HepG2 (cell line): ENCODE measurements around the gene KMT5C. TPM values are rescaled to one million over a fixed set of nuclear protein-coding genes. Genes with fewer than 3 reads are reported as not detected.

Experiments used
- FOXO1 ChIP-seq: sonication (generic); formaldehyde crosslinking; IDR thresholded peaks from 2 replicates; pipeline ENCODE4 v1.4.0; 2020; ENCODE audit warnings: missing genetic modification reagents
- HOXA3 ChIP-seq: sonication (generic); formaldehyde crosslinking; IDR thresholded peaks from 2 replicates; pipeline ENCODE4 v1.5.0; 2020; ENCODE audit warnings: missing genetic modification reagents
- KDM3A ChIP-seq: IDR thresholded peaks from 2 replicates; pipeline ENCODE4 v1.6.1; 2018; ENCODE audit warnings: low read depth, missing compliant biosample characterization
- MTA1 ChIP-seq: sonication (generic); formaldehyde crosslinking; IDR thresholded peaks from 2 replicates; pipeline ENCODE4 v1.4.0; 2020; ENCODE audit warnings: missing genetic modification reagents, mild to moderate bottlenecking, borderline replicate concordance
- MTF2 ChIP-seq: sonication (generic); formaldehyde crosslinking; IDR thresholded peaks from 2 replicates; pipeline ENCODE4 v1.5.0; 2020; ENCODE audit warnings: missing genetic modification reagents, borderline replicate concordance
- NCOA2 ChIP-seq: sonication (generic); formaldehyde crosslinking; IDR thresholded peaks from 2 replicates; pipeline ENCODE4 v1.8.0; 2022; ENCODE audit warnings: inconsistent platforms
- NFATC3 ChIP-seq: sonication (generic); formaldehyde crosslinking; IDR thresholded peaks from 2 replicates; pipeline ENCODE4 v1.5.1; 2020; ENCODE audit warnings: mild to moderate bottlenecking, missing genetic modification reagents
- POLR2AphosphoS5 ChIP-seq: IDR thresholded peaks from 2 replicates; pipeline ENCODE4 v1.6.1; 2012; ENCODE audit warnings: low read depth, low read length
- TRIM24 ChIP-seq: sonication (generic); formaldehyde crosslinking; IDR thresholded peaks from 2 replicates; pipeline ENCODE4 v1.8.0; 2022; ENCODE audit warnings: mild to moderate bottlenecking, missing genetic modification reagents
- ZC3H4 ChIP-seq: sonication (generic); formaldehyde crosslinking; IDR thresholded peaks from 2 replicates; pipeline ENCODE4 v1.4.0; 2020; ENCODE audit warnings: missing genetic modification reagents, borderline replicate concordance
- ZFX ChIP-seq: sonication (generic); formaldehyde crosslinking; IDR thresholded peaks from 2 replicates; pipeline ENCODE4 v1.4.0; 2020; ENCODE audit warnings: mild to moderate bottlenecking, low read depth, missing genetic modification reagents, moderate library complexity
- ZMAT3 ChIP-seq: sonication (generic); formaldehyde crosslinking; conservative IDR thresholded peaks from 2 replicates; pipeline ENCODE4 v1.7.0; 2021; ENCODE audit warnings: missing genetic modification reagents
- ZNF160 ChIP-seq: sonication (generic); formaldehyde crosslinking; IDR thresholded peaks from 2 replicates; pipeline ENCODE4 v1.8.0; 2022; ENCODE audit warnings: mild to moderate bottlenecking, inconsistent platforms, missing genetic modification reagents
- ZNF235 ChIP-seq: sonication (generic); formaldehyde crosslinking; IDR thresholded peaks from 2 replicates; pipeline ENCODE4 v1.8.1; 2023; ENCODE audit warnings: mild to moderate bottlenecking, missing genetic modification reagents, borderline replicate concordance
- ZNF343 ChIP-seq: sonication (generic); formaldehyde crosslinking; IDR thresholded peaks from 2 replicates; pipeline ENCODE4 v1.4.0; 2020; ENCODE audit warnings: mild to moderate bottlenecking, missing genetic modification reagents
- ZNF510 ChIP-seq: sonication (generic); formaldehyde crosslinking; IDR thresholded peaks from 2 replicates; pipeline ENCODE4 v1.4.0; 2020; ENCODE audit warnings: low read depth, mild to moderate bottlenecking, missing genetic modification reagents
- polyA plus RNA-seq, 8 experiments: library from polyadenylated mRNA; depleted of rRNA in 3 of 8; stranded (reverse) in 7 of 8; unstranded in 1 of 8; fragments of >200 nt; fragmentation: Illumina TruSeq in 4 of 8; extraction: Trizol in 4 of 8; gene quantifications; 2 replicates each; pipeline versions ENCODE4 v1.2.1 to v1.2.3, GENCODE V29; 2011 to 2016; ENCODE audit warnings: low read depth in 4 of 8, missing spikeins in 1 of 8, mixed read lengths in 1 of 8; ENCODE audit not compliant: insufficient read depth in 1 of 8
- total RNA-seq, 5 experiments: library from RNA; depleted of rRNA; stranded (reverse); fragments of >200 nt; fragmentation: Illumina TruSeq; extraction: Trizol; gene quantifications; 2 replicates each; pipeline ENCODE4 v1.2.3, GENCODE V29; 2016; ENCODE audit warnings: low read depth in 1 of 5
- TF ChIP-seq, protein P1 (sequence below): sonication (generic); formaldehyde crosslinking; IDR thresholded peaks from 2 replicates; pipeline ENCODE4 v1.8.1; 2023; ENCODE audit warnings: mild to moderate bottlenecking, missing genetic modification reagents
- TF ChIP-seq, protein P2 (sequence below): sonication (generic); formaldehyde crosslinking; IDR thresholded peaks from 2 replicates; pipeline ENCODE4 v1.4.0; 2020; ENCODE audit warnings: missing genetic modification reagents
- TF ChIP-seq, protein P3 (sequence below): sonication (generic); formaldehyde crosslinking; IDR thresholded peaks from 2 replicates; pipeline ENCODE4 v1.9.0; 2021; ENCODE audit warnings: missing genetic modification reagents, borderline replicate concordance
- TF ChIP-seq, protein P4 (sequence below): sonication (generic); formaldehyde crosslinking; IDR thresholded peaks from 2 replicates; pipeline ENCODE4 v1.5.0; 2020; ENCODE audit warnings: missing genetic modification reagents, mild to moderate bottlenecking, borderline replicate concordance

KMT5C gene
- total and polyA plus RNA-seq, 2 of the 13 experiments (the other 11 are each of a cell fraction or from before 2014, with no cell fraction given): 5.5 to 9.0 TPM

DNA sequence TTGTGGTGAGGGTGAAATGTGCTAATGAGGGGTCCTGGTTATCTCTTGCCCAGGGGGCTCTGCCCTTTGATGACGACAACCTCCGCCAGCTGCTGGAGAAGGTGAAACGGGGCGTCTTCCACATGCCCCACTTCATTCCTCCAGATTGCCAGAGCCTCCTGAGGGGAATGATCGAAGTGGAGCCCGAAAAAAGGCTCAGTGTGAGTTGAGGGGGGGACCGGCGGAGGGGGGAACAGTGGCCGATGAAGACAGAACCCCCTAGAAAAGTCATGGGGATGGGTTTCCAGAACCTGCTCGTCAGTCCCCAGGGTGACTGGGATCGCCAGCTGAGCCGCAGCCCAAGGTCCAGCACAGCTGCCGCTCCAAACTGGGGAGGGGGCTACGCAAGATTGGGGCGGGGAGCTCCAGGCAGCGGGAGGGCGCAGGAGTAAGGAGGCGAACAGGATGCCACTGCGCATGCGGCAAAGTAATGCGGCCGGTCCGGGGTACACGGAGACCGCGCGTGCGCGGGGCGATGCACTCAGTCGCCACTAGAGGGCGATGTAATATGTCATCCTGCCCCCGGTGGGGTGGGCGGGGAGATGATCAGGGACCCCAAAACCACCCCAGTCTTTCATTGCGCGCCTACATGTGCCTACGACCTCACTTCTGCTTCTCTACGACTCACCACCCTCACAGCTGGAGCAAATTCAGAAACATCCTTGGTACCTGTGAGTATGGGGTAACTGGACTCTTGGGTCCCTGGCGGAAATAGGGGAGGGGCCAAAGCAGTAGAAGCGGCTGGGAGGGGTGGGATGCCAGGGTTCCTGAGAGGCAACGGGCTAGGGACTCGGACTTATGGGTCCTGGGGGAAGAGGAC is 38.0 kb upstream of the KMT5C start (continued):
- TF ChIP-seq KDM3A (CRISPR knock-in tag): peak; percentile 67; the same call in 1 of the 2 replicates
- TF ChIP-seq ZNF343: 0 out of 2 replicates have a peak, but pooled peaks have one; percentile 36
- TF ChIP-seq MTA1 (CRISPR knock-in tag): peak; percentile 66; the same call in 1 of the 2 replicates
- TF ChIP-seq, protein P1, sequence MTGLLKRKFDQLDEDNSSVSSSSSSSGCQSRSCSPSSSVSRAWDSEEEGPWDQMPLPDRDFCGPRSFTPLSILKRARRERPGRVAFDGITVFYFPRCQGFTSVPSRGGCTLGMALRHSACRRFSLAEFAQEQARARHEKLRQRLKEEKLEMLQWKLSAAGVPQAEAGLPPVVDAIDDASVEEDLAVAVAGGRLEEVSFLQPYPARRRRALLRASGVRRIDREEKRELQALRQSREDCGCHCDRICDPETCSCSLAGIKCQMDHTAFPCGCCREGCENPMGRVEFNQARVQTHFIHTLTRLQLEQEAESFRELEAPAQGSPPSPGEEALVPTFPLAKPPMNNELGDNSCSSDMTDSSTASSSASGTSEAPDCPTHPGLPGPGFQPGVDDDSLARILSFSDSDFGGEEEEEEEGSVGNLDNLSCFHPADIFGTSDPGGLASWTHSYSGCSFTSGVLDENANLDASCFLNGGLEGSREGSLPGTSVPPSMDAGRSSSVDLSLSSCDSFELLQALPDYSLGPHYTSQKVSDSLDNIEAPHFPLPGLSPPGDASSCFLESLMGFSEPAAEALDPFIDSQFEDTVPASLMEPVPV: 0 out of 2 replicates have a peak, but pooled peaks have one; percentile 36
- TF ChIP-seq, protein P2, sequence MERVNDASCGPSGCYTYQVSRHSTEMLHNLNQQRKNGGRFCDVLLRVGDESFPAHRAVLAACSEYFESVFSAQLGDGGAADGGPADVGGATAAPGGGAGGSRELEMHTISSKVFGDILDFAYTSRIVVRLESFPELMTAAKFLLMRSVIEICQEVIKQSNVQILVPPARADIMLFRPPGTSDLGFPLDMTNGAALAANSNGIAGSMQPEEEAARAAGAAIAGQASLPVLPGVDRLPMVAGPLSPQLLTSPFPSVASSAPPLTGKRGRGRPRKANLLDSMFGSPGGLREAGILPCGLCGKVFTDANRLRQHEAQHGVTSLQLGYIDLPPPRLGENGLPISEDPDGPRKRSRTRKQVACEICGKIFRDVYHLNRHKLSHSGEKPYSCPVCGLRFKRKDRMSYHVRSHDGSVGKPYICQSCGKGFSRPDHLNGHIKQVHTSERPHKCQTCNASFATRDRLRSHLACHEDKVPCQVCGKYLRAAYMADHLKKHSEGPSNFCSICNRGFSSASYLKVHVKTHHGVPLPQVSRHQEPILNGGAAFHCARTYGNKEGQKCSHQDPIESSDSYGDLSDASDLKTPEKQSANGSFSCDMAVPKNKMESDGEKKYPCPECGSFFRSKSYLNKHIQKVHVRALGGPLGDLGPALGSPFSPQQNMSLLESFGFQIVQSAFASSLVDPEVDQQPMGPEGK (CRISPR knock-in tag): peak; percentile 68
- TF ChIP-seq, protein P3, sequence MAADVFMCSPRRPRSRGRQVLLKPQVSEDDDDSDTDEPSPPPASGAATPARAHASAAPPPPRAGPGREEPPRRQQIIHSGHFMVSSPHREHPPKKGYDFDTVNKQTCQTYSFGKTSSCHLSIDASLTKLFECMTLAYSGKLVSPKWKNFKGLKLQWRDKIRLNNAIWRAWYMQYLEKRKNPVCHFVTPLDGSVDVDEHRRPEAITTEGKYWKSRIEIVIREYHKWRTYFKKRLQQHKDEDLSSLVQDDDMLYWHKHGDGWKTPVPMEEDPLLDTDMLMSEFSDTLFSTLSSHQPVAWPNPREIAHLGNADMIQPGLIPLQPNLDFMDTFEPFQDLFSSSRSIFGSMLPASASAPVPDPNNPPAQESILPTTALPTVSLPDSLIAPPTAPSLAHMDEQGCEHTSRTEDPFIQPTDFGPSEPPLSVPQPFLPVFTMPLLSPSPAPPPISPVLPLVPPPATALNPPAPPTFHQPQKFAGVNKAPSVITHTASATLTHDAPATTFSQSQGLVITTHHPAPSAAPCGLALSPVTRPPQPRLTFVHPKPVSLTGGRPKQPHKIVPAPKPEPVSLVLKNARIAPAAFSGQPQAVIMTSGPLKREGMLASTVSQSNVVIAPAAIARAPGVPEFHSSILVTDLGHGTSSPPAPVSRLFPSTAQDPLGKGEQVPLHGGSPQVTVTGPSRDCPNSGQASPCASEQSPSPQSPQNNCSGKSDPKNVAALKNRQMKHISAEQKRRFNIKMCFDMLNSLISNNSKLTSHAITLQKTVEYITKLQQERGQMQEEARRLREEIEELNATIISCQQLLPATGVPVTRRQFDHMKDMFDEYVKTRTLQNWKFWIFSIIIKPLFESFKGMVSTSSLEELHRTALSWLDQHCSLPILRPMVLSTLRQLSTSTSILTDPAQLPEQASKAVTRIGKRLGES: no peak
- TF ChIP-seq TRIM24 (CRISPR knock-in tag): no peak
- TF ChIP-seq ZC3H4 (CRISPR knock-in tag): no peak
- TF ChIP-seq ZMAT3 (CRISPR knock-in tag): 0 out of 2 replicates have a peak, but pooled peaks have one; percentile 44
- 0 out of 2 replicates have a peak, but pooled peaks have one; percentile 36 for TF ChIP-seq ZFX (CRISPR knock-in tag)
- TF ChIP-seq, protein P4, sequence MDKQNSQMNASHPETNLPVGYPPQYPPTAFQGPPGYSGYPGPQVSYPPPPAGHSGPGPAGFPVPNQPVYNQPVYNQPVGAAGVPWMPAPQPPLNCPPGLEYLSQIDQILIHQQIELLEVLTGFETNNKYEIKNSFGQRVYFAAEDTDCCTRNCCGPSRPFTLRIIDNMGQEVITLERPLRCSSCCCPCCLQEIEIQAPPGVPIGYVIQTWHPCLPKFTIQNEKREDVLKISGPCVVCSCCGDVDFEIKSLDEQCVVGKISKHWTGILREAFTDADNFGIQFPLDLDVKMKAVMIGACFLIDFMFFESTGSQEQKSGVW (CRISPR knock-in tag): no peak
- peak; percentile 55; the same call in 1 of the 2 replicates for TF ChIP-seq POLR2AphosphoS5
- no peak for TF ChIP-seq NFATC3 (CRISPR knock-in tag)
- 0 out of 2 replicates have a peak, but pooled peaks have one; percentile 15 for TF ChIP-seq FOXO1 (CRISPR knock-in tag)
- 0 out of 2 replicates have a peak, but pooled peaks have one; percentile 43 for TF ChIP-seq ZNF235 (CRISPR knock-in tag)
- no peak for TF ChIP-seq NCOA2
- 0 out of 2 replicates have a peak, but pooled peaks have one; percentile 31 for TF ChIP-seq ZNF160 (CRISPR knock-in tag)
- TF ChIP-seq HOXA3: peak; percentile 46
- TF ChIP-seq ZNF510 (CRISPR knock-in tag): 0 out of 2 replicates have a peak, but pooled peaks have one; percentile 56
- TF ChIP-seq MTF2 (CRISPR knock-in tag): 0 out of 2 replicates have a peak, but pooled peaks have one; percentile 16
